HepG2 (cell line): ENCODE data around the gene GNB1. TPM values are rescaled to one million over a fixed set of nuclear protein-coding genes. Genes with fewer than 3 reads are reported as not detected.
A peak's percentile ranks its signal among the peaks of the same experiment; 100 is the strongest.

Experiments used
- BCL3 ChIP-seq: sonication (generic); formaldehyde crosslinking; IDR thresholded peaks from 2 replicates; pipeline ENCODE4 v1.5.1; 2020; ENCODE audit warnings: mild to moderate bottlenecking, missing genetic modification reagents, moderate library complexity
- BCL6 ChIP-seq: IDR thresholded peaks from 2 replicates; pipeline ENCODE4 v1.6.1; 2016; ENCODE audit warnings: missing genetic modification reagents, missing compliant biosample characterization
- FIP1L1 ChIP-seq: fragments of 200-400 bp; formaldehyde crosslinking; IDR thresholded peaks from 2 replicates; pipeline ENCODE4 v1.6.1; 2018; ENCODE audit warnings: low read depth, mild to moderate bottlenecking, low read length, moderate library complexity, borderline replicate concordance; ENCODE audit not compliant: insufficient read depth
- HDAC1 ChIP-seq: sonication (generic); formaldehyde crosslinking; IDR thresholded peaks from 2 replicates; pipeline ENCODE4 v1.5.1; 2020; ENCODE audit warnings: mild to moderate bottlenecking, missing genetic modification reagents
- ISL2 ChIP-seq: sonication (generic); formaldehyde crosslinking; IDR thresholded peaks from 2 replicates; pipeline ENCODE4 v1.5.0; 2020; ENCODE audit warnings: missing genetic modification reagents
- MBD4 ChIP-seq: IDR thresholded peaks from 2 replicates; pipeline ENCODE4 v1.6.1; 2012; ENCODE audit warnings: low read length, inconsistent platforms, borderline replicate concordance
- RBFOX2 ChIP-seq: fragments of 200-400 bp; formaldehyde crosslinking; IDR thresholded peaks from 2 replicates; pipeline ENCODE4 v1.6.1; 2017; ENCODE audit warnings: low read depth, mild to moderate bottlenecking, low read length
- TP53 ChIP-seq: sonication (generic); formaldehyde crosslinking; conservative IDR thresholded peaks from 2 replicates; pipeline ENCODE4 v1.4.0; 2020; ENCODE audit warnings: missing genetic modification reagents
- ZBTB10 ChIP-seq: sonication (generic); formaldehyde crosslinking; IDR thresholded peaks from 2 replicates; pipeline ENCODE4 v1.4.0; 2020; ENCODE audit warnings: missing genetic modification reagents, borderline replicate concordance
- ZBTB14 ChIP-seq: sonication (generic); formaldehyde crosslinking; IDR thresholded peaks from 2 replicates; pipeline ENCODE4 v1.4.0; 2020; ENCODE audit warnings: missing genetic modification reagents
- ZNF256 ChIP-seq: sonication (generic); formaldehyde crosslinking; conservative IDR thresholded peaks from 2 replicates; pipeline ENCODE4 v1.4.0; 2020; ENCODE audit warnings: missing genetic modification reagents
- ZNF660 ChIP-seq: sonication (generic); formaldehyde crosslinking; IDR thresholded peaks from 2 replicates; pipeline ENCODE4 v1.5.1; 2020; ENCODE audit warnings: mild to moderate bottlenecking, low read depth, missing genetic modification reagents, borderline replicate concordance
- ZSCAN29 ChIP-seq: sonication (generic); formaldehyde crosslinking; conservative IDR thresholded peaks from 2 replicates; pipeline ENCODE4 v1.4.0; 2020; ENCODE audit warnings: mild to moderate bottlenecking, missing genetic modification reagents
- polyA plus RNA-seq, 8 experiments: library from polyadenylated mRNA; depleted of rRNA in 3 of 8; stranded (reverse) in 7 of 8; unstranded in 1 of 8; fragments of >200 nt; fragmentation: Illumina TruSeq in 4 of 8; extraction: Trizol in 4 of 8; gene quantifications; 2 replicates each; pipeline versions ENCODE4 v1.2.1 to v1.2.3, GENCODE V29; 2011 to 2016; ENCODE audit warnings: low read depth in 4 of 8, missing spikeins in 1 of 8, mixed read lengths in 1 of 8; ENCODE audit not compliant: insufficient read depth in 1 of 8
- total RNA-seq, 5 experiments: library from RNA; depleted of rRNA; stranded (reverse); fragments of >200 nt; fragmentation: Illumina TruSeq; extraction: Trizol; gene quantifications; 2 replicates each; pipeline ENCODE4 v1.2.3, GENCODE V29; 2016; ENCODE audit warnings: low read depth in 1 of 5
- TF ChIP-seq, protein P1 (sequence below): IDR thresholded peaks from 2 replicates; pipeline ENCODE4 v1.6.1; 2016; ENCODE audit warnings: missing compliant biosample characterization, missing genetic modification reagents, borderline replicate concordance
- TF ChIP-seq, protein P2 (sequence below): sonication (generic); formaldehyde crosslinking; IDR thresholded peaks from 2 replicates; pipeline ENCODE4 v1.4.0; 2020; ENCODE audit warnings: missing genetic modification reagents
- TF ChIP-seq, protein P3 (sequence below): sonication (generic); formaldehyde crosslinking; IDR thresholded peaks from 2 replicates; pipeline ENCODE4 v1.4.0; 2020; ENCODE audit warnings: missing genetic modification reagents, borderline replicate concordance

The GNB1 gene
- total and polyA plus RNA-seq, 2 of the 13 experiments (the other 11 are each of a cell fraction or from before 2014, with no cell fraction given), result 66.2 to 327 TPM

DNA sequence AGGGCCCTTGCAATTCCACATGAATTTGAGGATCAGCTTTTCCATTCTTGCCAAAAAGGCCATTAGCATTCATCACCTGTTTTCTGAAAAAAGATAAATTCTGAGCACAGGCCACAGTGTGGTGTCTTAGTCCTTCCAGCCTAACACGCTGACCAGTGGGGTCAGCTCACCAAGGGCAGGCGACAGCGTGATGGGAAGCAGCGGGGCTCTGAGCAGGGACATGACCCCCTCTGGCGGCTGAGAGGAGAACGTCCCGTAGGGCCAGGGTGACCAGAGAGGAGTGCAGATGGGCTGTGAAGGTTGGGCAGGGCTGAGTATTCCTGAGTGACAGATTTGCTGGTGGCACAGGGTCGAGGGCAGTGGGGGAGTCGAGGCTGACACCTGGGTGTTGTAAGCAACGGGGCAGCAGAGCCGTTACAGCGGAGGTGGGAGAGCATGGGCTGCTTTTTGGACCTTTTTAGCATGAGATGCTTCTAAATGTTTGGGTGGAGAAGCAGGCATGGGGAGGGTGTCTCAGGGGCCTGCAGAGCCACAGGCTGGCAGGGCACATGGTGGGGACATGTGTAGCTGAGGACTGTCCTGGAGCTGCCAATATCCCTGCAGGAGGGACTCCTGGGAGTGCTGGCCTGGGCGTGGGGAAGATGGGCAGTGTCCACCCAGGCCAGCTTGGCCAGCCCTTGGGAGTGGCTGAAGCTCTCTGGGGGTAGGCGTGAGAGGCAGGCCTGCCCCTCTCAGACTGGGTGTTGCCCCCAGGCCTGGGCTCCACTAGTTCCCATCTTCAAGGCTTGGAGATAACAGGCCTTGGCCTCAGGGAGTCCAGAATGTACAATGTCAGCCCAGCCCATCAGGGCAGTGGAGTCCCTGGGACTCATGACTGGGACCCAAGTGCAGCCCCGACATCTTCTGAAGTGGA, 15.6 kb upstream of the GNB1 start (continued):
- no peak for TF ChIP-seq ZNF256 (CRISPR knock-in tag)
- no peak for TF ChIP-seq ISL2 (CRISPR knock-in tag)
- no peak for TF ChIP-seq RBFOX2
- no peak for TF ChIP-seq ZNF660
- no peak for TF ChIP-seq ZBTB10 (CRISPR knock-in tag)
- no peak for TF ChIP-seq MBD4
- TF ChIP-seq, protein P1, sequence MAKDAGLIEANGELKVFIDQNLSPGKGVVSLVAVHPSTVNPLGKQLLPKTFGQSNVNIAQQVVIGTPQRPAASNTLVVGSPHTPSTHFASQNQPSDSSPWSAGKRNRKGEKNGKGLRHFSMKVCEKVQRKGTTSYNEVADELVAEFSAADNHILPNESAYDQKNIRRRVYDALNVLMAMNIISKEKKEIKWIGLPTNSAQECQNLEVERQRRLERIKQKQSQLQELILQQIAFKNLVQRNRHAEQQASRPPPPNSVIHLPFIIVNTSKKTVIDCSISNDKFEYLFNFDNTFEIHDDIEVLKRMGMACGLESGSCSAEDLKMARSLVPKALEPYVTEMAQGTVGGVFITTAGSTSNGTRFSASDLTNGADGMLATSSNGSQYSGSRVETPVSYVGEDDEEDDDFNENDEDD (CRISPR knock-in tag), result peak; percentile 52; the same call in 1 of the 2 replicates
- 0 out of 2 replicates have a peak, but pooled peaks have one; percentile 32 for TF ChIP-seq BCL6 (CRISPR knock-in tag)
- TF ChIP-seq, protein P2, sequence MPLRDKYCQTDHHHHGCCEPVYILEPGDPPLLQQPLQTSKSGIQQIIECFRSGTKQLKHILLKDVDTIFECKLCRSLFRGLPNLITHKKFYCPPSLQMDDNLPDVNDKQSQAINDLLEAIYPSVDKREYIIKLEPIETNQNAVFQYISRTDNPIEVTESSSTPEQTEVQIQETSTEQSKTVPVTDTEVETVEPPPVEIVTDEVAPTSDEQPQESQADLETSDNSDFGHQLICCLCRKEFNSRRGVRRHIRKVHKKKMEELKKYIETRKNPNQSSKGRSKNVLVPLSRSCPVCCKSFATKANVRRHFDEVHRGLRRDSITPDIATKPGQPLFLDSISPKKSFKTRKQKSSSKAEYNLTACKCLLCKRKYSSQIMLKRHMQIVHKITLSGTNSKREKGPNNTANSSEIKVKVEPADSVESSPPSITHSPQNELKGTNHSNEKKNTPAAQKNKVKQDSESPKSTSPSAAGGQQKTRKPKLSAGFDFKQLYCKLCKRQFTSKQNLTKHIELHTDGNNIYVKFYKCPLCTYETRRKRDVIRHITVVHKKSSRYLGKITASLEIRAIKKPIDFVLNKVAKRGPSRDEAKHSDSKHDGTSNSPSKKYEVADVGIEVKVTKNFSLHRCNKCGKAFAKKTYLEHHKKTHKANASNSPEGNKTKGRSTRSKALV (CRISPR knock-in tag), result no peak
- TF ChIP-seq HDAC1 (CRISPR knock-in tag), result peak; percentile 28; the same call in 1 of the 2 replicates
- no peak for TF ChIP-seq TP53 (CRISPR knock-in tag)
- TF ChIP-seq, protein P3, sequence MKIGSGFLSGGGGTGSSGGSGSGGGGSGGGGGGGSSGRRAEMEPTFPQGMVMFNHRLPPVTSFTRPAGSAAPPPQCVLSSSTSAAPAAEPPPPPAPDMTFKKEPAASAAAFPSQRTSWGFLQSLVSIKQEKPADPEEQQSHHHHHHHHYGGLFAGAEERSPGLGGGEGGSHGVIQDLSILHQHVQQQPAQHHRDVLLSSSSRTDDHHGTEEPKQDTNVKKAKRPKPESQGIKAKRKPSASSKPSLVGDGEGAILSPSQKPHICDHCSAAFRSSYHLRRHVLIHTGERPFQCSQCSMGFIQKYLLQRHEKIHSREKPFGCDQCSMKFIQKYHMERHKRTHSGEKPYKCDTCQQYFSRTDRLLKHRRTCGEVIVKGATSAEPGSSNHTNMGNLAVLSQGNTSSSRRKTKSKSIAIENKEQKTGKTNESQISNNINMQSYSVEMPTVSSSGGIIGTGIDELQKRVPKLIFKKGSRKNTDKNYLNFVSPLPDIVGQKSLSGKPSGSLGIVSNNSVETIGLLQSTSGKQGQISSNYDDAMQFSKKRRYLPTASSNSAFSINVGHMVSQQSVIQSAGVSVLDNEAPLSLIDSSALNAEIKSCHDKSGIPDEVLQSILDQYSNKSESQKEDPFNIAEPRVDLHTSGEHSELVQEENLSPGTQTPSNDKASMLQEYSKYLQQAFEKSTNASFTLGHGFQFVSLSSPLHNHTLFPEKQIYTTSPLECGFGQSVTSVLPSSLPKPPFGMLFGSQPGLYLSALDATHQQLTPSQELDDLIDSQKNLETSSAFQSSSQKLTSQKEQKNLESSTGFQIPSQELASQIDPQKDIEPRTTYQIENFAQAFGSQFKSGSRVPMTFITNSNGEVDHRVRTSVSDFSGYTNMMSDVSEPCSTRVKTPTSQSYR (CRISPR knock-in tag), result no peak; the same call in 1 of the 2 replicates
- no peak for TF ChIP-seq BCL3 (CRISPR knock-in tag)
- TF ChIP-seq ZSCAN29, result no peak
- no peak for TF ChIP-seq FIP1L1
- TF ChIP-seq ZBTB14 (CRISPR knock-in tag), result no peak
